ENCODE results near the gene FOXP4. TPM values are rescaled to one million over a fixed set of nuclear protein-coding genes. Genes with fewer than 3 reads are reported as not detected.

Gene FOXP4
- polyA plus RNA-seq, 1 experiment: 1.9 TPM

GRCh38 chr6:41625442-41625841 is 79.3 kb downstream of the FOXP4 start:
- DNase-seq (ENCODE audit: low read depth, low spot score): no peak
- Histone ChIP-seq H3K4me3 (ENCODE audit: low read depth, low read length) (no peak overlapping the region), H3K9me3 (ENCODE audit: control insufficient read depth, insufficient read depth, low read length) (peaks cover 5% of the 10 kb centered on the region), H3K27me3 (ENCODE audit: control insufficient read depth, insufficient read depth, low read length) (peaks cover 18% of the 10 kb centered on the region), H3K27ac (ENCODE audit: low read depth, low read length) (no peak overlapping the region)
- TF ChIP-seq, protein P1, sequence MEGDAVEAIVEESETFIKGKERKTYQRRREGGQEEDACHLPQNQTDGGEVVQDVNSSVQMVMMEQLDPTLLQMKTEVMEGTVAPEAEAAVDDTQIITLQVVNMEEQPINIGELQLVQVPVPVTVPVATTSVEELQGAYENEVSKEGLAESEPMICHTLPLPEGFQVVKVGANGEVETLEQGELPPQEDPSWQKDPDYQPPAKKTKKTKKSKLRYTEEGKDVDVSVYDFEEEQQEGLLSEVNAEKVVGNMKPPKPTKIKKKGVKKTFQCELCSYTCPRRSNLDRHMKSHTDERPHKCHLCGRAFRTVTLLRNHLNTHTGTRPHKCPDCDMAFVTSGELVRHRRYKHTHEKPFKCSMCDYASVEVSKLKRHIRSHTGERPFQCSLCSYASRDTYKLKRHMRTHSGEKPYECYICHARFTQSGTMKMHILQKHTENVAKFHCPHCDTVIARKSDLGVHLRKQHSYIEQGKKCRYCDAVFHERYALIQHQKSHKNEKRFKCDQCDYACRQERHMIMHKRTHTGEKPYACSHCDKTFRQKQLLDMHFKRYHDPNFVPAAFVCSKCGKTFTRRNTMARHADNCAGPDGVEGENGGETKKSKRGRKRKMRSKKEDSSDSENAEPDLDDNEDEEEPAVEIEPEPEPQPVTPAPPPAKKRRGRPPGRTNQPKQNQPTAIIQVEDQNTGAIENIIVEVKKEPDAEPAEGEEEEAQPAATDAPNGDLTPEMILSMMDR (IDR thresholded peaks at IDR 0.05; ENCODE audit: low read depth, low read length): no peak
- ChIA-PET POLR2A (no interaction called here), CTCF (interaction anchor here (1.1 to 2.3 kb wide), 3 partner anchors 23 to 257 kb away, joined by 4 to 8 read pairs (median 5); no protein-coding TSS in a partner anchor)

DNA sequence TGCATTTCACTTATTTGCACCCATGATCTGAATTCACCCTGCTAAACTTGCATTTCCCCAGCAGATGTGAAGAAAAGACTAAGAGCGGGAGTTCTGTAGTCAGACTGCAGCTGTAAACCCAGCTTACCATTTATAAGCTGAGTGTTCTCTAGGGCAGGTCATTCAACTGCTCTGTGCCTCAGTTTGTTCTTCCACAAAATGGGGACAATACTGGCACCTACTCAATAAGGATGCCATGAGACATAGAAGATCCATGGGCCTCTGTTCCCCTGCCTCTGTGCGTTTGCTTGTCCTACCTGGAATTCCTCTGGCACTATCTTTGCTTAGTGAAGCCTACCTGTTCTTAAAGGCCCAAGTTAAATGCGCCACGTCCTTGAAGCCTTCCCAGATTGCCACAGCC is 79.8 kb downstream of the FOXP4 start:
- TF ChIP-seq, protein P1 (IDR thresholded peaks at IDR 0.05; ENCODE audit: low read depth, low read length): no peak
- peaks cover 18% of the 10 kb centered on the region for H3K27me3 ChIP-seq (ENCODE audit: control insufficient read depth, insufficient read depth, low read length)
- ChIA-PET CTCF (interaction anchor here (2.3 kb wide), 1 partner anchor 24 kb away, joined by 8 read pairs; no protein-coding TSS in a partner anchor), POLR2A (no interaction called here)
- no peak overlapping the region for H3K27ac ChIP-seq (ENCODE audit: low read depth, low read length)
- DNase-seq (ENCODE audit: low read depth, low spot score): no peak
- no peak overlapping the region for H3K4me3 ChIP-seq (ENCODE audit: low read depth, low read length)
- H3K9me3 ChIP-seq (ENCODE audit: control insufficient read depth, insufficient read depth, low read length): no peaks in the 10 kb centered on the region

DNA sequence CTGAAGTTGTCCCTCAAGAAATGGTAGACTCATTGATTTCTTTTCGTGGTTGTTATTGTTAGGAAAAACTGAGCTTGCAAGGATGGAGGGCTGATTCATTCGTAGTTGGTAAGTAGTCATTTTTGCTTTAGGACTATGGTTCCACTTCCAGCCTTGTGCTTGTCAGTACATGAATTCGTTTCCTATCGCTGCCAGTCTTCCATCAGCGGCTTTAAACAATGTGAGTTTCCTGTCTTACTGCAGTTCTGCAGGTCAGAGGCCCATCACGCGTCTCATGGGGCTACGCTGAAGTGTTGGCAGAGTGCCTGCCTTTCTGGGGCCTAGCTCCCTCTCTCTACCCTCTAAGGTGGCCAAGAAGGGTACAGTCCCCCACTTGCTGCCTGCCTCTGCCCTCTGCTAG is 80.7 kb downstream of the FOXP4 start:
- ChIA-PET POLR2A (no interaction called here), CTCF (interaction anchor here (0.6 to 2.3 kb wide), 3 partner anchors 24 to 1337 kb away, joined by 3 to 12 read pairs (median 6); no protein-coding TSS in a partner anchor)
- H3K9me3 ChIP-seq (ENCODE audit: control insufficient read depth, insufficient read depth, low read length): no peaks in the 10 kb centered on the region

GRCh38 chr6:41629128-41629527 is 82.9 kb downstream of the FOXP4 start:
- ChIA-PET CTCF (no interaction called here), POLR2A (no interaction called here)
- H3K27me3 ChIP-seq (ENCODE audit: control insufficient read depth, insufficient read depth, low read length): peaks cover 42% of the 10 kb centered on the region
- DNase-seq (ENCODE audit: low read depth, low spot score): no peak
- TF ChIP-seq, protein P1 (IDR thresholded peaks at IDR 0.05; ENCODE audit: low read depth, low read length): no peak
- H3K4me3 ChIP-seq (ENCODE audit: low read depth, low read length): no peak overlapping the region
- H3K27ac ChIP-seq (ENCODE audit: low read depth, low read length): no peak overlapping the region
- H3K9me3 ChIP-seq (ENCODE audit: control insufficient read depth, insufficient read depth, low read length): no peaks in the 10 kb centered on the region

More for the DNA sequence above, 80.7 kb downstream of the FOXP4 start:
- no peak for DNase-seq (ENCODE audit: low read depth, low spot score)
- peaks cover 24% of the 10 kb centered on the region for H3K27me3 ChIP-seq (ENCODE audit: control insufficient read depth, insufficient read depth, low read length)
- no peak overlapping the region for H3K4me3 ChIP-seq (ENCODE audit: low read depth, low read length)
- TF ChIP-seq, protein P1 (IDR thresholded peaks at IDR 0.05; ENCODE audit: low read depth, low read length): no peak
- no peak overlapping the region for H3K27ac ChIP-seq (ENCODE audit: low read depth, low read length)

GRCh38 chr6:41630069-41630468 is 83.9 kb downstream of the FOXP4 start:
- TF ChIP-seq, protein P1 (IDR thresholded peaks at IDR 0.05; ENCODE audit: low read depth, low read length): no peak
- Histone ChIP-seq H3K4me3 (ENCODE audit: low read depth, low read length) (no peak overlapping the region), H3K9me3 (ENCODE audit: control insufficient read depth, insufficient read depth, low read length) (no peaks in the 10 kb centered on the region), H3K27me3 (ENCODE audit: control insufficient read depth, insufficient read depth, low read length) (peaks cover 51% of the 10 kb centered on the region), H3K27ac (ENCODE audit: low read depth, low read length) (no peak overlapping the region)
- DNase-seq (ENCODE audit: low read depth, low spot score): no peak
- POLR2A ChIA-PET: interaction anchor here (0.6 kb wide), 1 partner anchor 84 kb away, joined by 3 read pairs; no protein-coding TSS in a partner anchor
- CTCF ChIA-PET: interaction anchor here (1.1 kb wide), 1 partner anchor 27 kb away, joined by 3 read pairs; no protein-coding TSS in a partner anchor
